ENCODE results near the gene PACRG.
"Not testable (repeated sequence)": the region's sequence is repeated elsewhere in the genome, so short reads cannot be mapped to it uniquely, and the experiment has no call there.

The PACRG gene

GRCh38 chr6:163310096-163310972 lies 582.6 kb downstream of the PACRG start:
- Histone ChIP-seq H3K27ac (ENCODE audit: low read length) (no peak overlapping the region), H3K4me3 (ENCODE audit: low read length) (no peak overlapping the region)
- WGBS (ENCODE audit: insufficient coverage, insufficient read length), result no CpG with 5 or more reads among the region's 44 CpGs

GRCh38 chr6:163310973-163311383 lies 583.2 kb downstream of the PACRG start:
- Histone ChIP-seq H3K27ac (ENCODE audit: low read length) (no peak overlapping the region), H3K4me3 (ENCODE audit: low read length) (no peak overlapping the region), H3K36me3 (ENCODE audit: control insufficient read depth, insufficient read depth, low read length) (no peaks in the 10 kb centered on the region), H3K27me3 (ENCODE audit: control insufficient read depth, insufficient read depth, low read length) (no peaks in the 10 kb centered on the region), H3K4me1 (ENCODE audit: control insufficient read depth, insufficient read depth, low read length) (no peaks in the 10 kb centered on the region), H3K9me3 (ENCODE audit: control insufficient read depth, insufficient read depth, low read length) (no peaks in the 10 kb centered on the region)
- WGBS (ENCODE audit: insufficient coverage, insufficient read length), result no CpG with 5 or more reads among the region's 2 CpGs
- no peak for DNase-seq (ENCODE audit: low read depth, low spot score)

More at GRCh38 chr6:163310096-163310972, 582.6 kb downstream of the PACRG start:
- Histone ChIP-seq H3K27me3 (ENCODE audit: control insufficient read depth, insufficient read depth, low read length) (no peaks in the 10 kb centered on the region), H3K4me1 (ENCODE audit: control insufficient read depth, insufficient read depth, low read length) (no peaks in the 10 kb centered on the region), H3K9me3 (ENCODE audit: control insufficient read depth, insufficient read depth, low read length) (no peaks in the 10 kb centered on the region), H3K36me3 (ENCODE audit: control insufficient read depth, insufficient read depth, low read length) (no peaks in the 10 kb centered on the region)
- no peak for DNase-seq (ENCODE audit: low read depth, low spot score)

GRCh38 chr6:163311830-163312229 lies 584.1 kb downstream of the PACRG start:
- no peak for DNase-seq (ENCODE audit: low read depth, low spot score)
- Histone ChIP-seq H3K27me3 (ENCODE audit: control insufficient read depth, insufficient read depth, low read length) (no peaks in the 10 kb centered on the region), H3K9me3 (ENCODE audit: control insufficient read depth, insufficient read depth, low read length) (no peaks in the 10 kb centered on the region), H3K27ac (ENCODE audit: low read length) (no peak overlapping the region), H3K36me3 (ENCODE audit: control insufficient read depth, insufficient read depth, low read length) (no peaks in the 10 kb centered on the region), H3K4me1 (ENCODE audit: control insufficient read depth, insufficient read depth, low read length) (no peaks in the 10 kb centered on the region), H3K4me3 (ENCODE audit: low read length) (no peak overlapping the region)
- WGBS (ENCODE audit: insufficient coverage, insufficient read length), result no CpG with 5 or more reads among the region's 3 CpGs

- H3K27me3 ChIP-seq (ENCODE audit: control insufficient read depth, insufficient read depth, low read length), result no peaks in the 10 kb centered on the region
- WGBS (ENCODE audit: insufficient coverage, insufficient read length), result no CpG with 5 or more reads among the region's 4 CpGs
- no peak overlapping the region for H3K27ac ChIP-seq (ENCODE audit: low read length)
- no peak for DNase-seq (ENCODE audit: low read depth, low spot score)
- no peaks in the 10 kb centered on the region for H3K9me3 ChIP-seq (ENCODE audit: control insufficient read depth, insufficient read depth, low read length)
- no peak overlapping the region for H3K4me3 ChIP-seq (ENCODE audit: low read length)
- no peaks in the 10 kb centered on the region for H3K36me3 ChIP-seq (ENCODE audit: control insufficient read depth, insufficient read depth, low read length)
- H3K4me1 ChIP-seq (ENCODE audit: control insufficient read depth, insufficient read depth, low read length), result no peaks in the 10 kb centered on the region
These were observed 585.8 kb downstream of the PACRG start for GRCh38 chr6:163313566-163313965.

GRCh38 chr6:163313981-163314380 lies 586.2 kb downstream of the PACRG start:
- H3K27ac ChIP-seq (ENCODE audit: low read length), result no peak overlapping the region
- WGBS (ENCODE audit: insufficient coverage, insufficient read length), result no CpG with 5 or more reads among the region's 5 CpGs
- no peak for DNase-seq (ENCODE audit: low read depth, low spot score)
- no peaks in the 10 kb centered on the region for H3K27me3 ChIP-seq (ENCODE audit: control insufficient read depth, insufficient read depth, low read length)
- H3K36me3 ChIP-seq (ENCODE audit: control insufficient read depth, insufficient read depth, low read length), result no peaks in the 10 kb centered on the region
- no peak overlapping the region for H3K4me3 ChIP-seq (ENCODE audit: low read length)
- no peaks in the 10 kb centered on the region for H3K4me1 ChIP-seq (ENCODE audit: control insufficient read depth, insufficient read depth, low read length)
- H3K9me3 ChIP-seq (ENCODE audit: control insufficient read depth, insufficient read depth, low read length), result no peaks in the 10 kb centered on the region

- H3K36me3 ChIP-seq (ENCODE audit: control insufficient read depth, insufficient read depth, low read length), result no peaks in the 10 kb centered on the region
- no CpG with 5 or more reads among the region's 11 CpGs for WGBS (ENCODE audit: insufficient coverage, insufficient read length)
- H3K4me1 ChIP-seq (ENCODE audit: control insufficient read depth, insufficient read depth, low read length), result no peaks in the 10 kb centered on the region
- H3K27me3 ChIP-seq (ENCODE audit: control insufficient read depth, insufficient read depth, low read length), result no peaks in the 10 kb centered on the region
- no peak overlapping the region for H3K27ac ChIP-seq (ENCODE audit: low read length)
- DNase-seq (ENCODE audit: low read depth, low spot score), result no peak
- H3K4me3 ChIP-seq (ENCODE audit: low read length), result no peak overlapping the region
- no peaks in the 10 kb centered on the region for H3K9me3 ChIP-seq (ENCODE audit: control insufficient read depth, insufficient read depth, low read length)
These were observed 587.2 kb downstream of the PACRG start for GRCh38 chr6:163314791-163315470.

- H3K9me3 ChIP-seq (ENCODE audit: control insufficient read depth, insufficient read depth, low read length); H3K4me3 ChIP-seq (ENCODE audit: low read length); H3K27ac ChIP-seq (ENCODE audit: low read length); DNase-seq (ENCODE audit: low read depth, low spot score); H3K4me1 ChIP-seq (ENCODE audit: control insufficient read depth, insufficient read depth, low read length); H3K27me3 ChIP-seq (ENCODE audit: control insufficient read depth, insufficient read depth, low read length); H3K36me3 ChIP-seq (ENCODE audit: control insufficient read depth, insufficient read depth, low read length): not testable (repeated sequence)
- no CpG with 5 or more reads among the region's 12 CpGs for WGBS (ENCODE audit: insufficient coverage, insufficient read length)
These were observed 589.2 kb downstream of the PACRG start for GRCh38 chr6:163316866-163317495.

GRCh38 chr6:163318071-163318786 lies 590.5 kb downstream of the PACRG start:
- H3K9me3 ChIP-seq (ENCODE audit: control insufficient read depth, insufficient read depth, low read length), result no peaks in the 10 kb centered on the region
- H3K27me3 ChIP-seq (ENCODE audit: control insufficient read depth, insufficient read depth, low read length), result no peaks in the 10 kb centered on the region
- H3K4me3 ChIP-seq (ENCODE audit: low read length), result no peak overlapping the region
- no peak for DNase-seq (ENCODE audit: low read depth, low spot score)
- no peaks in the 10 kb centered on the region; the same call in 1 of the 2 replicates for H3K36me3 ChIP-seq (ENCODE audit: control insufficient read depth, insufficient read depth, low read length)
- no peak overlapping the region for H3K27ac ChIP-seq (ENCODE audit: low read length)
- no CpG with 5 or more reads among the region's 13 CpGs for WGBS (ENCODE audit: insufficient coverage, insufficient read length)
- H3K4me1 ChIP-seq (ENCODE audit: control insufficient read depth, insufficient read depth, low read length), result no peaks in the 10 kb centered on the region

GRCh38 chr6:163319609-163320366 lies 592.0 kb downstream of the PACRG start:
- no peaks in the 10 kb centered on the region for H3K9me3 ChIP-seq (ENCODE audit: control insufficient read depth, insufficient read depth, low read length)
- DNase-seq (ENCODE audit: low read depth, low spot score), result no peak
- no peaks in the 10 kb centered on the region for H3K27me3 ChIP-seq (ENCODE audit: control insufficient read depth, insufficient read depth, low read length)
- no CpG with 5 or more reads among the region's 10 CpGs for WGBS (ENCODE audit: insufficient coverage, insufficient read length)
- H3K4me3 ChIP-seq (ENCODE audit: low read length), result no peak overlapping the region
- H3K4me1 ChIP-seq (ENCODE audit: control insufficient read depth, insufficient read depth, low read length), result no peaks in the 10 kb centered on the region
- no peak overlapping the region for H3K27ac ChIP-seq (ENCODE audit: low read length)
- no peaks in the 10 kb centered on the region; the same call in 1 of the 2 replicates for H3K36me3 ChIP-seq (ENCODE audit: control insufficient read depth, insufficient read depth, low read length)
